ENCODE results near the gene GHSR. TPM values are rescaled to one million over a fixed set of nuclear protein-coding genes. Genes with fewer than 3 reads are reported as not detected.

GHSR gene
- total RNA-seq, 2 experiments from 2014 or later, result not detected

DNA sequence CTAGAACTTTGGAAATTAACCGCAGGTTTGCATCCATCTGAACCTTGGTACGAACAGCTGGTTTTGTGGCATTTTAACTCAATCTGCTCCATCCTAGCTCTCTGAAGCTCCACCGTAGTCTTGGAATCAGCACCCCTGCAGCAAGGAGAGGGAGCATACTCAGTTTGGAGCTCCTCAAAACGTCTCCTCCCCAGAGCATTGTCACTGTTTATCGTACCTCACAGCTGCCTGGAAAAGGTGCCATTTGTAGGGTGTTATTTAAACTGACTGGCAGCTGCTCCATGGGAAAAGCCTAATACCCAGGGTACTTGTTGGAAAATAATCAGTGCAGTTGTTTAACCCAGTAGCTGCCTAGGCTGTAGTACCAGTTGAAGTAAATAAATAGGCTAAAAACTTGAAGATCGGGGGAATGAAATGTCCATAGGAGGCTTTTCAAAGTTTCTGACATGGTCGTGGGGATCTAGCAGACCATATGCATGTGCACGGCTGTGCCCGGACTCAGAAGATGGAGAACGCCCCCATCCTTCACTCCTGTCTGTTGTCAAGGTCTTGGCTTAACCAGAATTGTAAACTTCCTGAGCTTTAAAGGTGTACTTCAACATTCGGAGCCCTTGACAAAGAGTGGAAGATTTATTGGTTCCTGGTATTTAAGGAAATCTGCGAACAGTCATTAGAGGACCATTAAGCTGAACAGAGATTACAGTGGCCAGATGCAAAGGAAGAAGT lies 43.9 kb downstream of the GHSR start:
- Mint-ChIP-seq H3K36me3 (ENCODE audit: low read depth) (peaks cover 22% of the 10 kb centered on the region), H3K4me3 (no peak overlapping the region), H3K27ac (no peak overlapping the region), H3K27me3 (no peaks in the 10 kb centered on the region), H3K4me1 (ENCODE audit: low read depth) (no peaks in the 10 kb centered on the region), H3K9me3 (peaks cover 10% of the 10 kb centered on the region)
- intact Hi-C loops (cut with DNase I, micrococcal nuclease), result no loop called here
- Histone ChIP-seq H3K4me3 (ENCODE audit: low read length) (no peak overlapping the region), H3K27ac (ENCODE audit: low read depth in 1 of 2, low read length in 2 of 2) (no peak overlapping the region), H3K9me3 (ENCODE audit: control insufficient read depth in 1 of 2, insufficient read depth in 1 of 2, low read length in 2 of 2) (peaks cover 3 to 5% of the 10 kb centered on the region in 2 experiments), H3K4me1 (ENCODE audit: insufficient read depth, low read length) (no peaks in the 10 kb centered on the region), H3K36me3 (ENCODE audit: insufficient read depth, low read length) (no peaks in the 10 kb centered on the region), H3K27me3 (ENCODE audit: control insufficient read depth in 1 of 2, insufficient read depth in 2 of 2, low read length in 2 of 2) (no peaks in the 10 kb centered on the region)
- ChIA-PET POLR2A (no interaction called here), CTCF (no interaction called here)
- TF ChIP-seq CTCF (IDR thresholded peaks at IDR 0.05), result no peak
- ATAC-seq (ENCODE audit: poor library complexity), result no peak
- DNase-seq, result no peak

- Histone ChIP-seq H3K4me3 (ENCODE audit: low read length) (no peak overlapping the region), H3K27me3 (ENCODE audit: control insufficient read depth in 1 of 2, insufficient read depth in 2 of 2, low read length in 2 of 2) (no peaks in the 10 kb centered on the region), H3K4me1 (ENCODE audit: insufficient read depth, low read length) (no peaks in the 10 kb centered on the region), H3K36me3 (ENCODE audit: insufficient read depth, low read length) (no peaks in the 10 kb centered on the region), H3K9me3 (ENCODE audit: control insufficient read depth in 1 of 2, insufficient read depth in 1 of 2, low read length in 2 of 2) (peaks cover 3 to 5% of the 10 kb centered on the region in 2 experiments), H3K27ac (ENCODE audit: low read depth in 1 of 2, low read length in 2 of 2) (no peak overlapping the region)
- DNase-seq, result no peak
- no peak for ATAC-seq (ENCODE audit: poor library complexity)
- peaks cover 27% of the 10 kb centered on the region for H3K36me3 Mint-ChIP-seq (ENCODE audit: low read depth)
- CTCF ChIA-PET, result interaction anchor here (0.8 kb wide), 1 partner anchor 13 kb away, joined by 5 read pairs; no protein-coding TSS in a partner anchor
- H3K9me3 Mint-ChIP-seq, result peaks cover 10% of the 10 kb centered on the region
- H3K27ac Mint-ChIP-seq, result no peak overlapping the region
- POLR2A ChIA-PET, result no interaction called here
- H3K4me3 Mint-ChIP-seq, result no peak overlapping the region
- intact Hi-C loops (cut with DNase I, micrococcal nuclease), result no loop called here
- TF ChIP-seq CTCF (IDR thresholded peaks at IDR 0.05), result no peak
- no peaks in the 10 kb centered on the region for H3K4me1 Mint-ChIP-seq (ENCODE audit: low read depth)
- no peaks in the 10 kb centered on the region for H3K27me3 Mint-ChIP-seq
Measured at GRCh38 chr3:172402892-172403643, 45.2 kb downstream of the GHSR start.

- Mint-ChIP-seq H3K4me1 (ENCODE audit: low read depth) (no peaks in the 10 kb centered on the region), H3K36me3 (ENCODE audit: low read depth) (peaks cover 34% of the 10 kb centered on the region), H3K9me3 (peaks cover 10% of the 10 kb centered on the region), H3K27me3 (no peaks in the 10 kb centered on the region), H3K27ac (no peak overlapping the region), H3K4me3 (no peak overlapping the region)
- H3K27ac ChIP-seq (ENCODE audit: low read depth in 1 of 2, low read length in 2 of 2), result no peak overlapping the region
- ChIA-PET POLR2A (no interaction called here), CTCF (no interaction called here)
- intact Hi-C loops (cut with DNase I, micrococcal nuclease), result no loop called here
- H3K4me1 ChIP-seq (ENCODE audit: insufficient read depth, low read length), result no peaks in the 10 kb centered on the region
- ATAC-seq (ENCODE audit: poor library complexity) (no peak), DNase-seq (no peak)
- no peaks in the 10 kb centered on the region for H3K27me3 ChIP-seq (ENCODE audit: control insufficient read depth in 1 of 2, insufficient read depth in 2 of 2, low read length in 2 of 2)
- no peak for TF ChIP-seq CTCF (IDR thresholded peaks at IDR 0.05)
- H3K9me3 ChIP-seq (ENCODE audit: control insufficient read depth in 1 of 2, insufficient read depth in 1 of 2, low read length in 2 of 2), result peaks cover 3 to 5% of the 10 kb centered on the region in 2 experiments
- no peak overlapping the region for H3K4me3 ChIP-seq (ENCODE audit: low read length)
- no peaks in the 10 kb centered on the region for H3K36me3 ChIP-seq (ENCODE audit: insufficient read depth, low read length)
Measured at GRCh38 chr3:172402090-172402489, 46.2 kb downstream of the GHSR start.

Measured in CD4-positive, alpha-beta T cell (primary cell).